HCT116 (cell line): Measurements from ENCODE around the gene HERC6. TPM values are rescaled to one million over a fixed set of nuclear protein-coding genes. Genes with fewer than 3 reads are reported as not detected.

ENCODE experiments used
- ATAC-seq: fragments of 200-7000 bp; cut with Tn5 transposase; 2 replicates; pipeline ENCODE4 v1.9.1; 2020; ENCODE audit warnings: mild to moderate bottlenecking, moderate library complexity
- BruUV-seq: library from RNA; stranded (reverse); fragments of 400-500 nt; replicated peaks from 2 replicates; lab custom pipeline; 2021; lab: Mats Ljungman, UMichigan
- CTCF ChIA-PET: fragments of 300-600 bp; sonication (Branson Sonifier 250); formaldehyde crosslinking; loops from one replicate; lab custom pipeline; 2021; ENCODE audit warnings: antibody characterized with exemption; lab: Charles Lee
- POLR2A ChIA-PET: fragments of 300-600, 350-600 bp; sonication (Branson Sonifier 250); formaldehyde crosslinking; loops from one replicate; lab custom pipeline; 2021; ENCODE audit warnings: antibody characterized with exemption; lab: Charles Lee
- RAD21 ChIA-PET, 2 experiments: fragments of 300-600 bp; sonication (Branson Sonifier 250); formaldehyde crosslinking; loops; one replicate each; lab custom pipeline; 2023; ENCODE audit warnings: low total read pairs in 2 of 2; ENCODE audit not compliant: uncharacterized antibody in 2 of 2, unreplicated experiment in 2 of 2, low non-redundant PET in 1 of 2; lab: Charles Lee
- DNase-seq: peaks from one replicate; pipeline ENCODE4 v3.0.0-alpha.2; 2010; ENCODE audit warnings: low read depth, low spot score
- H2AFZ ChIP-seq: fragments of 200-600 bp; shearing (Covaris generic), sonication (generic); 2 replicates; pipeline ENCODE4 v1.6.1; 2017; ENCODE audit warnings: low read depth, mixed run types, mixed read lengths, antibody characterized with exemption, low read length; ENCODE audit not compliant: poor library complexity, severe bottlenecking
- H3K27ac ChIP-seq: 2 replicates; pipeline ENCODE4 v1.5.1; 2012; ENCODE audit warnings: low read depth, low read length
- H3K27me3 ChIP-seq: fragments of 200-600 bp; sonication (generic); 2 replicates; pipeline ENCODE4 v1.6.1; 2016; ENCODE audit warnings: mixed run types, low read length, mixed read lengths; ENCODE audit not compliant: insufficient read depth
- H3K36me3 ChIP-seq, 2 experiments: fragments of 200-500 bp in 1 of 2; fragments of 200-600 bp in 1 of 2; sonication (Bioruptor generic) in 1 of 2; sonication (generic) in 1 of 2; 2 replicates each; pipeline versions ENCODE4 v1.5.1 to v1.6.1; 2014 to 2016; ENCODE audit warnings: low read length in 2 of 2, inconsistent platforms in 1 of 2, mixed read lengths in 1 of 2, mixed run types in 1 of 2; ENCODE audit not compliant: insufficient read depth in 2 of 2, control insufficient read depth in 1 of 2
- H3K4me1 ChIP-seq, 2 experiments: fragments of 200-600 bp in 1 of 2; sonication (generic) in 1 of 2; 2 replicates each; pipeline versions ENCODE4 v1.5.1 to v1.6.1; 2012 to 2017; ENCODE audit warnings: low read length in 2 of 2, inconsistent platforms in 1 of 2, mild to moderate bottlenecking in 1 of 2, mixed read lengths in 1 of 2, mixed run types in 1 of 2, moderate library complexity in 1 of 2; ENCODE audit not compliant: insufficient read depth in 2 of 2, control insufficient read depth in 1 of 2
- H3K4me2 ChIP-seq: fragments of 200-600 bp; sonication (generic); 2 replicates; pipeline ENCODE4 v1.6.1; 2017; ENCODE audit warnings: mixed run types, low read length, mixed read lengths
- H3K4me3 ChIP-seq, 2 experiments: fragments of 200-600 bp in 1 of 2; sonication (generic) in 1 of 2; replicated peaks in 1 of 2; 2 replicates each; pipeline ENCODE4 v1.5.1; 2011 to 2016; ENCODE audit warnings: low read length in 2 of 2, control low read depth in 1 of 2, low read depth in 1 of 2, mild to moderate bottlenecking in 1 of 2, mixed read lengths in 1 of 2, mixed run types in 1 of 2
- H3K79me2 ChIP-seq: fragments of 200-600 bp; sonication (generic); 2 replicates; pipeline ENCODE4 v1.6.1; 2017; ENCODE audit warnings: mild to moderate bottlenecking, mixed run types, low read length, moderate library complexity, mixed read lengths; ENCODE audit not compliant: insufficient read depth
- H3K9ac ChIP-seq: fragments of 200-600 bp; sonication (generic); 2 replicates; pipeline ENCODE4 v1.6.1; 2016; ENCODE audit warnings: low read length, mixed read lengths
- H3K9me2 ChIP-seq: fragments of 200-600 bp; sonication (generic), shearing (Covaris generic); 2 replicates; pipeline ENCODE4 v1.6.1; 2017; ENCODE audit warnings: mixed run types, mild to moderate bottlenecking, moderate library complexity; ENCODE audit not compliant: insufficient read depth
- H3K9me3 ChIP-seq, 2 experiments: fragments of 200-500 bp in 1 of 2; fragments of 200-600 bp in 1 of 2; sonication (Bioruptor generic) in 1 of 2; sonication (generic) in 1 of 2; 2 replicates each; pipeline ENCODE4 v1.6.1; 2014 to 2017; ENCODE audit warnings: low read length in 2 of 2, mixed read lengths in 2 of 2, inconsistent platforms in 1 of 2, low read depth in 1 of 2, mild to moderate bottlenecking in 1 of 2, mixed run types in 1 of 2, moderate library complexity in 1 of 2; ENCODE audit not compliant: control insufficient read depth in 1 of 2, insufficient read depth in 1 of 2
- H4K20me1 ChIP-seq: fragments of 200-600 bp; sonication (generic), shearing (Covaris generic); 2 replicates; pipeline ENCODE4 v1.6.1; 2017; ENCODE audit warnings: mixed run types, mild to moderate bottlenecking, moderate library complexity; ENCODE audit not compliant: insufficient read depth
- CBX3 ChIP-seq: IDR thresholded peaks from 2 replicates; pipeline ENCODE4 v1.6.1; 2012; ENCODE audit warnings: low read depth
- CEBPB ChIP-seq: IDR thresholded peaks from 2 replicates; pipeline ENCODE4 v1.6.1; 2012; ENCODE audit warnings: low read depth
- ELF1 ChIP-seq: IDR thresholded peaks from 2 replicates; pipeline ENCODE4 v1.6.1; 2012; ENCODE audit warnings: low read depth, borderline replicate concordance
- EZH2phosphoT487 ChIP-seq: fragments of 200-600 bp; IDR thresholded peaks from 2 replicates; pipeline ENCODE4 v1.6.1; 2018; ENCODE audit warnings: antibody characterized with exemption, borderline replicate concordance
- SP1 ChIP-seq: IDR thresholded peaks from 2 replicates; pipeline ENCODE4 v1.6.1; 2012; ENCODE audit warnings: low read depth
- SRF ChIP-seq: IDR thresholded peaks from 2 replicates; pipeline ENCODE4 v1.6.1; 2012; ENCODE audit warnings: low read depth
- TCF7L2 ChIP-seq: IDR thresholded peaks from 2 replicates; pipeline ENCODE4 v1.7.0; 2011; ENCODE audit warnings: borderline replicate concordance, inconsistent platforms; ENCODE audit not compliant: insufficient read depth, insufficient read length; ENCODE audit errors: extremely low read depth
- ZFX ChIP-seq: fragments of 450-650 bp; IDR thresholded peaks from 2 replicates; pipeline ENCODE4 v1.6.1; 2017
- intact Hi-C: fragments of 100-400 bp; cut with micrococcal nuclease; formaldehyde crosslinking; loops from 2 replicates; pipeline ENCODE4 v1.10.0; 2022
- total RNA-seq: library from RNA; stranded (reverse); gene quantifications from one replicate; pipeline ENCODE4 v1.2.1, GENCODE V29; 2021; ENCODE audit not compliant: unreplicated experiment
- TF ChIP-seq, protein P1 (sequence below): IDR thresholded peaks from 2 replicates; pipeline ENCODE4 v1.6.1; 2012
- TF ChIP-seq, protein P2 (sequence below), 3 experiments: fragments of 200-600 bp in 1 of 3; sonication (generic) in 1 of 3; IDR thresholded peaks in 2 of 3; conservative IDR thresholded peaks in 1 of 3; 2 replicates each; pipeline ENCODE4 v1.5.1; 2012 to 2017; ENCODE audit warnings: low read depth in 2 of 3, low read length in 2 of 3, antibody characterized with exemption in 1 of 3, borderline replicate concordance in 1 of 3, control low read depth in 1 of 3, mild to moderate bottlenecking in 1 of 3, mixed read lengths in 1 of 3, mixed run types in 1 of 3, moderate library complexity in 1 of 3; ENCODE audit not compliant: insufficient read depth in 1 of 3

HERC6 gene
- total RNA-seq, 1 experiment from 2014 or later: 4.9 TPM

- no peaks in the 10 kb centered on the region for H3K4me1 ChIP-seq
- H3K9me2 ChIP-seq: no peaks in the 10 kb centered on the region
- H3K36me3 ChIP-seq: no peaks in the 10 kb centered on the region
- ChIA-PET POLR2A (no interaction called here), CTCF (no interaction called here), RAD21 (no interaction called here)
- H2AFZ ChIP-seq: no peak overlapping the region
- DNase-seq (no peak), ATAC-seq (no peak)
- H3K27me3 ChIP-seq: no peaks in the 10 kb centered on the region
- no peak overlapping the region for H3K4me2 ChIP-seq
- intact Hi-C loops: no loop called here
- H3K27ac ChIP-seq: no peak overlapping the region
- no peaks in the 10 kb centered on the region for H3K79me2 ChIP-seq
- H3K9me3 ChIP-seq: no peaks in the 10 kb centered on the region
- no TSS peak for BruUV-seq
- no peak for TF ChIP-seq CEBPB
- TF ChIP-seq EZH2phosphoT487: no peak
- no peak for TF ChIP-seq SP1
- no peak for TF ChIP-seq ZFX
- no peaks in the 10 kb centered on the region for H4K20me1 ChIP-seq
- no peak overlapping the region for H3K9ac ChIP-seq
- no peak overlapping the region for H3K4me3 ChIP-seq
These were observed 32.9 kb downstream of the HERC6 start for GRCh38 chr4:88411491-88412096.

DNA sequence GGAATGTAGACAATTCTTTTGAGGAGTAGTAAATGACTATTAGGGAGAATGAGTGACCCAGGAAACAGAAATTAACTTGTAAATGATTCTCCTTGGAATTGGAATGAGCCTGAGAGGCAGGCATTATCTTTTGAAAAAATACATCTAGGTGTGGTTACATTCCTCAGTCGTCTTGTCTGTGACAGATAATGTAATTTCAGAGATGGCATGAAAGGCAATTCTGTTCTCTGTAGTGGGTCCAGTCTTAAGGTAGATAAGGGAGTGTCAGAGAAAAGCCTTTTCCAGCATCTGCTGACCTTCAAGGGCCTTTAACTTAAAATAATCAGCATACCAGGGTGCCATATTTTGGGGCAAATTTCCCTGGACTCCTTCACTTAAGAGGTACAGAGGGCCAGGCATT, 35.1 kb downstream of the HERC6 start:
- H3K36me3 ChIP-seq: no peaks in the 10 kb centered on the region
- H3K4me2 ChIP-seq: no peak overlapping the region
- ChIA-PET POLR2A (no interaction called here), RAD21 (no interaction called here), CTCF (no interaction called here)
- no peaks in the 10 kb centered on the region for H3K4me1 ChIP-seq
- no peaks in the 10 kb centered on the region for H3K27me3 ChIP-seq
- no peaks in the 10 kb centered on the region for H3K9me2 ChIP-seq
- no peak overlapping the region for H3K27ac ChIP-seq
- DNase-seq (no peak), ATAC-seq (no peak)
- H3K79me2 ChIP-seq: no peaks in the 10 kb centered on the region
- H4K20me1 ChIP-seq: no peaks in the 10 kb centered on the region
- no TSS peak for BruUV-seq
- H3K9ac ChIP-seq: no peak overlapping the region
- no peaks in the 10 kb centered on the region for H3K9me3 ChIP-seq
- intact Hi-C loops: no loop called here
- no peak overlapping the region for H3K4me3 ChIP-seq
- no peak overlapping the region for H2AFZ ChIP-seq
- TF ChIP-seq, protein P1, sequence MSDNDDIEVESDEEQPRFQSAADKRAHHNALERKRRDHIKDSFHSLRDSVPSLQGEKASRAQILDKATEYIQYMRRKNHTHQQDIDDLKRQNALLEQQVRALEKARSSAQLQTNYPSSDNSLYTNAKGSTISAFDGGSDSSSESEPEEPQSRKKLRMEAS: no peak
- TF ChIP-seq, protein P2, sequence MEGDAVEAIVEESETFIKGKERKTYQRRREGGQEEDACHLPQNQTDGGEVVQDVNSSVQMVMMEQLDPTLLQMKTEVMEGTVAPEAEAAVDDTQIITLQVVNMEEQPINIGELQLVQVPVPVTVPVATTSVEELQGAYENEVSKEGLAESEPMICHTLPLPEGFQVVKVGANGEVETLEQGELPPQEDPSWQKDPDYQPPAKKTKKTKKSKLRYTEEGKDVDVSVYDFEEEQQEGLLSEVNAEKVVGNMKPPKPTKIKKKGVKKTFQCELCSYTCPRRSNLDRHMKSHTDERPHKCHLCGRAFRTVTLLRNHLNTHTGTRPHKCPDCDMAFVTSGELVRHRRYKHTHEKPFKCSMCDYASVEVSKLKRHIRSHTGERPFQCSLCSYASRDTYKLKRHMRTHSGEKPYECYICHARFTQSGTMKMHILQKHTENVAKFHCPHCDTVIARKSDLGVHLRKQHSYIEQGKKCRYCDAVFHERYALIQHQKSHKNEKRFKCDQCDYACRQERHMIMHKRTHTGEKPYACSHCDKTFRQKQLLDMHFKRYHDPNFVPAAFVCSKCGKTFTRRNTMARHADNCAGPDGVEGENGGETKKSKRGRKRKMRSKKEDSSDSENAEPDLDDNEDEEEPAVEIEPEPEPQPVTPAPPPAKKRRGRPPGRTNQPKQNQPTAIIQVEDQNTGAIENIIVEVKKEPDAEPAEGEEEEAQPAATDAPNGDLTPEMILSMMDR (IDR thresholded peaks at IDR 0.05 in 2 of 3, conservative IDR thresholded peaks at IDR 0.05 in 1 of 3; ENCODE audit: borderline replicate concordance in 1 of 3, insufficient read depth in 1 of 3, low read depth in 2 of 3, low read length in 2 of 3): no peak
- TF ChIP-seq ELF1: no peak
- no peak for TF ChIP-seq SRF
- TF ChIP-seq CBX3: no peak
- TF ChIP-seq TCF7L2: no peak
